ENCODE measurements around the gene KIAA0753. TPM values are rescaled to one million over a fixed set of nuclear protein-coding genes. Genes with fewer than 3 reads are reported as not detected.

Gene KIAA0753
- total and polyA plus RNA-seq, 2 of the 13 experiments (the other 11 are each of a cell fraction or from before 2014, with no cell fraction given): 5.2 to 9.1 TPM

GRCh38 chr17:6605142-6605541 is 35.4 kb downstream of the KIAA0753 start:
- no peak overlapping the region for H3K9ac ChIP-seq (ENCODE audit: insufficient read depth, low read depth, low read length)
- intact Hi-C loops (cut with micrococcal nuclease; ENCODE audit: unreplicated experiment) (no loop called here), in situ Hi-C loops (cut with HindIII; ENCODE audit: extremely low pct_ligation_motif_present, low pct_unique_long_range_greater_than_20kb) (no loop called here)
- H2AFZ ChIP-seq (ENCODE audit: low read length): no peak overlapping the region
- no CpG with 5 or more reads among the region's 6 CpGs for WGBS (ENCODE audit: low lambda C conversion rate)
- TF ChIP-seq TEAD2 (CRISPR knock-in tag; IDR thresholded peaks at IDR 0.05) (no peak), TOPORS (CRISPR knock-in tag; IDR thresholded peaks at IDR 0.05) (no peak), ZSCAN21 (CRISPR knock-in tag; IDR thresholded peaks at IDR 0.05; ENCODE audit: borderline replicate concordance) (no peak)
- no peaks in the 10 kb centered on the region for H4K20me1 ChIP-seq (ENCODE audit: insufficient read depth, low read length)
- no peaks in the 10 kb centered on the region for H3K9me3 ChIP-seq (ENCODE audit: low read length)
- no peaks in the 10 kb centered on the region for H3K79me2 ChIP-seq (ENCODE audit: insufficient read depth, low read length)
- peaks cover 24 to 79% of the 10 kb centered on the region in 2 experiments for H3K36me3 ChIP-seq (replicated peaks in 1 of 2; ENCODE audit: control insufficient read depth in 1 of 2, insufficient read depth in 2 of 2, low read length in 2 of 2)
- no peaks in the 10 kb centered on the region for H3K27me3 ChIP-seq (ENCODE audit: control insufficient read depth in 1 of 2, insufficient read depth in 2 of 2, low read length in 2 of 2)
- FAIRE-seq: no peak
- H3K4me3 ChIP-seq (replicated peaks in 1 of 3; ENCODE audit: insufficient read depth in 1 of 3, low read depth in 2 of 3, low read length in 3 of 3): no peak overlapping the region
- ATAC-seq: no peak
- H3K4me1 ChIP-seq (ENCODE audit: insufficient read depth, low read length): no peaks in the 10 kb centered on the region
- BruUV-seq (replicated peaks): no TSS peak
- POLR2A ChIA-PET: no interaction called here
- CTCF ChIA-PET (ENCODE audit: low intra/inter-chr PET ratio, low total read pairs): no interaction called here
- H3K4me2 ChIP-seq (ENCODE audit: low read depth, low read length): no peak overlapping the region
- DNase-seq (ENCODE audit: low spot score): no peak
- H3K27ac ChIP-seq (ENCODE audit: extremely low read length, insufficient read depth, low read length): no peak overlapping the region

DNA sequence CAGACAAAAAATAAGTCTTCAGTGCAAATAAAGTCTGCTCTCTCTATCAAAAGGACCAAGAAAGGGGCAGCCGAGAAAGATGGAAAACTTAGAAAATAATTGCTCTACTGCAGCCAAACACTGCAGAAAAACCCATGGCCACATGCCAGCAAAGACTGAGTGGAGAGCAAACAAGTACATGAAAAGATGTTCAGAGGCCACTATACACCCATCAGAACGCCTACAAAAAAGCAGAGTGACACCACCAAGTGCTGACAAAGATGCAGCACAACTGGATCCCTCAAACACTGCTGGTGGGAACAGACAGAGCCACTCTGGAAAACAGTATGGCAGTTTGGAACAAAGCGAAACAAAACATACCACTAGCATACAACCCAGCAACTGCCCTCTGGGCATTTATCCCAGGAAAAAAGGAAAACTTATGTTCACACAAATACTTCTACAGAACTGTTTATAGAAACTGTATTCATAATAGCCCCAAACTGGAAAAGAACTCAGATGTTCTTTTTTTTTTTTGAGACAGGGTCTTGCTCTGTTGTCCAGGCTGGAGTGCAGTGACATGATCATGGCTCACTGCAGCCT is 36.7 kb downstream of the KIAA0753 start:
- intact Hi-C loops (cut with micrococcal nuclease; ENCODE audit: unreplicated experiment): no loop called here
- Histone ChIP-seq H3K9me3 (ENCODE audit: low read length) (no peaks in the 10 kb centered on the region), H3K36me3 (replicated peaks in 1 of 2; ENCODE audit: control insufficient read depth in 1 of 2, insufficient read depth in 2 of 2, low read length in 2 of 2) (peaks cover 19 to 78% of the 10 kb centered on the region in 2 experiments), H3K4me2 (ENCODE audit: low read depth, low read length) (no peak overlapping the region), H4K20me1 (ENCODE audit: insufficient read depth, low read length) (no peaks in the 10 kb centered on the region), H3K27me3 (ENCODE audit: control insufficient read depth in 1 of 2, insufficient read depth in 2 of 2, low read length in 2 of 2) (no peaks in the 10 kb centered on the region), H3K9ac (ENCODE audit: insufficient read depth, low read depth, low read length) (no peak overlapping the region), H3K79me2 (ENCODE audit: insufficient read depth, low read length) (no peaks in the 10 kb centered on the region), H3K27ac (ENCODE audit: extremely low read length, insufficient read depth, low read length) (no peak overlapping the region), H3K4me1 (ENCODE audit: insufficient read depth, low read length) (no peaks in the 10 kb centered on the region), H2AFZ (ENCODE audit: low read length) (no peak overlapping the region), H3K4me3 (replicated peaks in 1 of 3; ENCODE audit: insufficient read depth in 1 of 3, low read depth in 2 of 3, low read length in 3 of 3) (no peak overlapping the region)
- in situ Hi-C loops (cut with HindIII; ENCODE audit: extremely low pct_ligation_motif_present, low pct_unique_long_range_greater_than_20kb): no loop called here
- FAIRE-seq (no peak), DNase-seq (ENCODE audit: low spot score) (no peak), ATAC-seq (no peak)
- WGBS (ENCODE audit: low lambda C conversion rate): 91% methylated on average over 3 of the region's 3 CpGs
- ChIA-PET CTCF (ENCODE audit: low intra/inter-chr PET ratio, low total read pairs) (no interaction called here), POLR2A (no interaction called here)
- TF ChIP-seq ZNF737 (CRISPR knock-in tag; IDR thresholded peaks at IDR 0.05; ENCODE audit: borderline replicate concordance): no peak
- TF ChIP-seq ZNF7 (CRISPR knock-in tag; IDR thresholded peaks at IDR 0.05): peak; percentile 91
- BruUV-seq (replicated peaks): no TSS peak
